CD4-positive, alpha-beta T cell (primary cell): ENCODE measurements around the gene GFI1. TPM values are rescaled to one million over a fixed set of nuclear protein-coding genes. Genes with fewer than 3 reads are reported as not detected.
A peak's percentile ranks its signal among the peaks of the same experiment; 100 is the strongest.

ENCODE experiments used
- ATAC-seq: fragments of 200-7000 bp; cut with Tn5 transposase; one replicate; pipeline ENCODE4 v1.10.0; 2022; ENCODE audit warnings: mild to moderate bottlenecking; ENCODE audit not compliant: poor library complexity
- CTCF ChIA-PET: fragments of 350-600 bp; sonication (Branson Sonifier 250); formaldehyde crosslinking; loops from one replicate; lab custom pipeline; 2021; ENCODE audit warnings: antibody characterized with exemption, inconsistent platforms; lab: Charles Lee
- POLR2A ChIA-PET: fragments of 350-600 bp; sonication (Branson Sonifier 250); formaldehyde crosslinking; loops from one replicate; lab custom pipeline; 2021; ENCODE audit warnings: antibody characterized with exemption, inconsistent platforms; lab: Charles Lee
- DNase-seq, 14 experiments: peaks; one replicate each; pipeline ENCODE4 v3.0.0-alpha.2; 2013 to 2020; ENCODE audit warnings: mixed read lengths in 2 of 14
- H3K27ac ChIP-seq, 2 donors: one replicate each; pipeline versions ENCODE4 v1.5.1 to v1.7.0; 2013; ENCODE audit warnings: low read length in 2 of 2, low read depth in 1 of 2, mild to moderate bottlenecking in 1 of 2
- H3K27me3 ChIP-seq, 2 experiments: 1 replicate in 1 of 2; 2 replicates in 1 of 2; pipeline versions ENCODE4 v1.6.1 to v1.7.0; 2013; ENCODE audit warnings: low read length in 2 of 2, control low read depth in 1 of 2, mild to moderate bottlenecking in 1 of 2, moderate library complexity in 1 of 2; ENCODE audit not compliant: insufficient read depth in 2 of 2, control insufficient read depth in 1 of 2
- H3K36me3 ChIP-seq: one replicate; pipeline ENCODE4 v1.6.1; 2013; ENCODE audit warnings: low read length, control low read depth; ENCODE audit not compliant: insufficient read depth
- H3K4me1 ChIP-seq: one replicate; pipeline ENCODE4 v1.6.1; 2013; ENCODE audit warnings: low read length, control low read depth; ENCODE audit not compliant: insufficient read depth
- H3K4me3 ChIP-seq: one replicate; pipeline ENCODE4 v1.5.1; 2013; ENCODE audit warnings: mild to moderate bottlenecking, low read length, moderate library complexity
- H3K9me3 ChIP-seq, 2 experiments: 1 replicate in 1 of 2; 2 replicates in 1 of 2; pipeline versions ENCODE4 v1.6.1 to v1.7.0; 2013; ENCODE audit warnings: low read length in 2 of 2, mild to moderate bottlenecking in 2 of 2, control low read depth in 1 of 2, moderate library complexity in 1 of 2; ENCODE audit not compliant: control insufficient read depth in 1 of 2, insufficient read depth in 1 of 2
- H3K27ac Mint-ChIP-seq: one replicate; pipeline ENCODE4 v1.8.0; 2020; ENCODE audit warnings: mixed read lengths
- H3K27me3 Mint-ChIP-seq: one replicate; pipeline ENCODE4 v1.8.0; 2021; ENCODE audit warnings: mixed read lengths
- H3K36me3 Mint-ChIP-seq: one replicate; pipeline ENCODE4 v1.8.0; 2021; ENCODE audit warnings: low read depth, mixed read lengths
- H3K4me1 Mint-ChIP-seq: one replicate; pipeline ENCODE4 v1.8.0; 2021; ENCODE audit warnings: low read depth, mixed read lengths
- H3K4me3 Mint-ChIP-seq: one replicate; pipeline ENCODE4 v1.8.0; 2020; ENCODE audit warnings: mild to moderate bottlenecking, mixed read lengths
- H3K9me3 Mint-ChIP-seq: one replicate; pipeline ENCODE4 v1.8.0; 2020; ENCODE audit warnings: mixed read lengths
- intact Hi-C, 2 experiments: fragments of 100-400 bp; cut with DNase I in 1 of 2; cut with micrococcal nuclease in 1 of 2; formaldehyde crosslinking; loops; one replicate each; pipeline versions ENCODE4 v1.15.1 to v1.9.0; 2023 to 2025; cut with DNase I, micrococcal nuclease
- total RNA-seq, 174 experiments: library from RNA in 2 of 174; stranded (reverse) in 2 of 174; gene quantifications; one replicate each; pipeline ENCODE4 v1.2.3 and lab custom pipeline; 2021 to 2026
- TF ChIP-seq, protein P1 (sequence below): fragments of 200-600 bp; IDR thresholded peaks from one replicate; pipeline ENCODE4 v1.8.0; 2022; ENCODE audit warnings: antibody characterized with exemption, mild to moderate bottlenecking

GFI1 gene
- total RNA-seq, 2 experiments from 2014 or later: 13.0 to 15.3 TPM

DNA sequence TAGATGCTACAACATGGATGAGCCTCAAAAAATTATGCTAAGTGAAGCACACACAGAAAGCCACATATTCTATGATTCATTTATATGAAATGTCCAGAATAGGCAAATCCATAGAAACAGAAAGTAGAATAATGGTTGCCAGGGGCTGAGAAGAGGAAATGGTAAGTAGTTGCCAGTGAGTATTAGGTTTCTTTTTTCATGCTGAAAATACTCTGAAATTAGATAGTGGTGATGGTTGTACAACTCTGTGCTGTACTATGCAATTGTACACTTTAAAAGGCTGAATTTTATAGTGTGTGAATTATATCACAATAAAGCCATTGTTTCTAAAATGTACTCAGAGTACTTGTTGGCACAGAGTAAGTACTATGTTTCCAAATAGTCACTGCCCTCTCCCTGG lies 15.5 kb upstream of the GFI1 start:
- no peak overlapping the region for H3K27ac ChIP-seq
- Mint-ChIP-seq H3K27me3 (no peaks in the 10 kb centered on the region), H3K4me1 (peaks cover 24% of the 10 kb centered on the region), H3K27ac (no peak overlapping the region), H3K36me3 (no peaks in the 10 kb centered on the region), H3K9me3 (no peaks in the 10 kb centered on the region), H3K4me3 (no peak overlapping the region)
- no peaks in the 10 kb centered on the region for H3K9me3 ChIP-seq
- H3K27me3 ChIP-seq: no peaks in the 10 kb centered on the region
- CTCF ChIA-PET: no interaction called here
- POLR2A ChIA-PET: no interaction called here
- no peak for ATAC-seq
- intact Hi-C loops: no loop called here
- no peak for DNase-seq
- no peaks in the 10 kb centered on the region for H3K36me3 ChIP-seq
- H3K4me1 ChIP-seq: peaks cover 5% of the 10 kb centered on the region
- H3K4me3 ChIP-seq: no peak overlapping the region
- TF ChIP-seq, protein P1, sequence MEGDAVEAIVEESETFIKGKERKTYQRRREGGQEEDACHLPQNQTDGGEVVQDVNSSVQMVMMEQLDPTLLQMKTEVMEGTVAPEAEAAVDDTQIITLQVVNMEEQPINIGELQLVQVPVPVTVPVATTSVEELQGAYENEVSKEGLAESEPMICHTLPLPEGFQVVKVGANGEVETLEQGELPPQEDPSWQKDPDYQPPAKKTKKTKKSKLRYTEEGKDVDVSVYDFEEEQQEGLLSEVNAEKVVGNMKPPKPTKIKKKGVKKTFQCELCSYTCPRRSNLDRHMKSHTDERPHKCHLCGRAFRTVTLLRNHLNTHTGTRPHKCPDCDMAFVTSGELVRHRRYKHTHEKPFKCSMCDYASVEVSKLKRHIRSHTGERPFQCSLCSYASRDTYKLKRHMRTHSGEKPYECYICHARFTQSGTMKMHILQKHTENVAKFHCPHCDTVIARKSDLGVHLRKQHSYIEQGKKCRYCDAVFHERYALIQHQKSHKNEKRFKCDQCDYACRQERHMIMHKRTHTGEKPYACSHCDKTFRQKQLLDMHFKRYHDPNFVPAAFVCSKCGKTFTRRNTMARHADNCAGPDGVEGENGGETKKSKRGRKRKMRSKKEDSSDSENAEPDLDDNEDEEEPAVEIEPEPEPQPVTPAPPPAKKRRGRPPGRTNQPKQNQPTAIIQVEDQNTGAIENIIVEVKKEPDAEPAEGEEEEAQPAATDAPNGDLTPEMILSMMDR: no peak

DNA sequence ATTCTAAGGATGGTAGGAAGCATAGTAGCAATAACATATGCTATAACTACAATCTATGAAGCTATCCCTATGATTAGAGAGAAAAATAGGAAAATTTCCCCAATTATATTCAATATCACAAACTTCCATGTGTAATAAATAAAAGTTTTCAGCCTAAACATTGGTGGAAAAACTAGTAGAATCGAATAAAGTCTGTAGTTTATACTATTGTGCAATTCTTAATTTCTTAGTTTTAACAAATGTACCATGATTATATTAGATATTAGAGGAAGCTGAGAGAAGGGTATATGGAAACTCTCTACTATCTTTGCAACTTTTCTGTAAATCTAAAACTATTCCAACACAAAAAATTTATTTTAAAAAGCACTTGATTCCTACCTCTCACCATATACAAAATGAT lies 13.8 kb upstream of the GFI1 start:
- POLR2A ChIA-PET: interaction anchor here (2.0 kb wide), 1 partner anchor 15 kb away, joined by 5 read pairs; no protein-coding TSS in a partner anchor
- no peaks in the 10 kb centered on the region for H3K9me3 ChIP-seq

DNA sequence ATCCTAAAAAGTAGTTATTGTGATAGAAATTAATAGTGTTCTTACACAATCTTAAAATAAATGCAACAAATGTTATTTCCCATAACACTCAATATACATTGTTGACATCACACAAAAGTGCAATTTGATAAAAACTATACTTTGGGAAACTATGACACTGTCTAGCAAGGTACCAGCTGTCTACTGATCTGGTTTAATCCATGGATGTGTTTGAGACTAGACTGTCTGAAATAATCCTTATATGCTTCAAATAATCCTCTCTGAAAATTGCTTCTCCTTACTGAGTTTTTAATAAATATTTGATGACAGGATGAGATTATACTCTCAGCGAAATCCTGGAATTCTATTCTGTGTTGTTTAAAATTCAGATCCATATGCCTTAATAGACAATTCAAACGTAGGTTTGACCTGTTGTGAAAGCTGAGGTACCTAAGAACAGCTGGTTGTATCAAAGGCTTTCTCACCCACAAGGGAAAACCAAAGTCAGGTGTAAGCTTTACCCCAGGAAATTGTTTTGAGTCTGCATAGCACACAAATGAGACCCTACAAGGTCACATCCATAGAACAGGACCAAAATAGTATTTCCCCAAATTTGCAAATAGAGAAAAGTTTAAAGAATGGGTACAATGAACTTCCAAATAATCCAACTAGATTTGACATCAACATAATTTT lies 8.8 kb upstream of the GFI1 start:
- Histone ChIP-seq H3K27ac (no peak overlapping the region), H3K36me3 (no peaks in the 10 kb centered on the region), H3K27me3 (no peaks in the 10 kb centered on the region), H3K4me1 (peaks cover 12% of the 10 kb centered on the region), H3K9me3 (no peaks in the 10 kb centered on the region), H3K4me3 (no peak overlapping the region)
- POLR2A ChIA-PET: interaction anchor here (1.0 to 1.3 kb wide), 2 partner anchors 9 to 13 kb away, joined by 4 to 12 read pairs; partner anchors contain the start of gene GFI1
- Mint-ChIP-seq H3K9me3 (no peaks in the 10 kb centered on the region), H3K36me3 (no peaks in the 10 kb centered on the region), H3K27ac (peak overlapping the region; percentile 50), H3K4me1 (peaks cover 33% of the 10 kb centered on the region), H3K27me3 (no peaks in the 10 kb centered on the region), H3K4me3 (peak overlapping the region; percentile 15)
- CTCF ChIA-PET: interaction anchor here (0.7 kb wide), 1 partner anchor 385 kb away, joined by 3 read pairs; no protein-coding TSS in a partner anchor
- TF ChIP-seq, protein P1: no peak
- intact Hi-C loops: no loop called here
- ATAC-seq (peak; percentile 34), DNase-seq (peak in 2 of 14 experiments; percentile 37 to 63)

More for the DNA sequence above, 13.8 kb upstream of the GFI1 start:
- CTCF ChIA-PET: no interaction called here
- ATAC-seq (no peak), DNase-seq (no peak)
- Mint-ChIP-seq H3K36me3 (no peaks in the 10 kb centered on the region), H3K27ac (no peak overlapping the region), H3K4me3 (no peak overlapping the region), H3K9me3 (no peaks in the 10 kb centered on the region), H3K27me3 (no peaks in the 10 kb centered on the region), H3K4me1 (peaks cover 28% of the 10 kb centered on the region)
- TF ChIP-seq, protein P1: no peak
- no peaks in the 10 kb centered on the region for H3K36me3 ChIP-seq
- peaks cover 5% of the 10 kb centered on the region for H3K4me1 ChIP-seq
- no peaks in the 10 kb centered on the region for H3K27me3 ChIP-seq
- intact Hi-C loops: no loop called here
- no peak overlapping the region for H3K27ac ChIP-seq
- no peak overlapping the region for H3K4me3 ChIP-seq
